K562 (cell line): Measurements from ENCODE around the gene L3MBTL1. TPM values are rescaled to one million over a fixed set of nuclear protein-coding genes. Genes with fewer than 3 reads are reported as not detected.
A peak's percentile ranks its signal among the peaks of the same experiment; 100 is the strongest.

Experiments used
- CBX8 ChIP-seq: fragments of 200-600 bp; sonication (generic); IDR thresholded peaks from 2 replicates; pipeline ENCODE4 v1.6.1; 2012; ENCODE audit warnings: borderline replicate concordance, mixed run types, low read depth, mild to moderate bottlenecking, moderate library complexity, mixed read lengths, low read length, control low read depth, inconsistent platforms; ENCODE audit not compliant: poor library complexity, severe bottlenecking; ENCODE audit errors: extremely low read depth
- EP300 ChIP-seq: IDR thresholded peaks from 2 replicates; pipeline ENCODE4 v1.6.1; 2012; ENCODE audit warnings: low read length, improper control_type of control experiment
- HMGXB4 ChIP-seq: sonication (generic); formaldehyde crosslinking; IDR thresholded peaks from 2 replicates; pipeline ENCODE4 v1.8.1; 2023; ENCODE audit warnings: mild to moderate bottlenecking, missing genetic modification reagents
- MLLT1 ChIP-seq, 2 experiments: fragments of 450-650 bp; IDR thresholded peaks; 2 replicates each; pipeline ENCODE4 v1.6.1; 2016
- NR2C1 ChIP-seq, 2 experiments: fragments of 450-650 bp; IDR thresholded peaks; 2 replicates each; pipeline ENCODE4 v1.6.1; 2017; ENCODE audit warnings: mild to moderate bottlenecking in 2 of 2, antibody characterized with exemption in 1 of 2, inconsistent platforms in 1 of 2, missing compliant biosample characterization in 1 of 2, missing genetic modification characterization in 1 of 2
- SMARCA4 ChIP-seq: fragments of 450-650 bp; IDR thresholded peaks from 2 replicates; pipeline ENCODE4 v1.6.1; 2016
- ZBTB7A ChIP-seq: IDR thresholded peaks from 2 replicates; pipeline ENCODE4 v1.6.1; 2011; ENCODE audit warnings: low read depth, mild to moderate bottlenecking, low read length, moderate library complexity, borderline replicate concordance; ENCODE audit not compliant: control insufficient read depth
- ZNF592 ChIP-seq: fragments of 450-650 bp; IDR thresholded peaks from 2 replicates; pipeline ENCODE4 v1.6.1; 2017; ENCODE audit warnings: antibody characterized with exemption, mild to moderate bottlenecking
- ZNF717 ChIP-seq: fragments of 250-450 bp; sonication (Bioruptor Pico); IDR thresholded peaks from 2 replicates; pipeline ENCODE4 v1.5.0; 2021
- polyA plus RNA-seq, 8 experiments: library from polyadenylated mRNA; depleted of rRNA in 4 of 8; stranded (reverse) in 5 of 8; unstranded in 3 of 8; fragments of >200 nt; fragmentation: Nextera tagmentation in 2 of 8; fragmentation: Illumina TruSeq in 1 of 8; extraction: Ambion mirVana in 2 of 8; extraction: Trizol in 1 of 8; gene quantifications; 2 replicates each; pipeline versions ENCODE4 v1.2.1 to v1.2.3, GENCODE V29; 2011 to 2014; ENCODE audit warnings: inconsistent platforms in 1 of 8, missing spikeins in 1 of 8
- total RNA-seq, 7 experiments: library from RNA; depleted of rRNA in 6 of 7; stranded (reverse); fragments of >200 nt in 6 of 7; fragmentation: Illumina TruSeq in 2 of 7; extraction: Trizol in 2 of 7; gene quantifications; 2 replicates each; pipeline versions ENCODE4 v1.2.1 to v1.2.3, GENCODE V29; 2011 to 2021; ENCODE audit warnings: low replicate concordance in 1 of 7

Gene L3MBTL1
- total and polyA plus RNA-seq, 9 of the 15 experiments (the other 6 are each of a cell fraction or from before 2014, with no cell fraction given), result 0.77 to 10.0 (median 4.4) TPM

GRCh38 chr20:43579861-43580793 is 72.6 kb downstream of the L3MBTL1 start (continued):
- TF ChIP-seq ZNF592 (peak; percentile 50; the same call in 1 of the 2 replicates), ZNF717 (no peak), MLLT1 (IDR thresholded peaks at IDR 0.05) (no peak), EP300 (peak; percentile 60; the same call in 1 of the 2 replicates), NR2C1 (IDR thresholded peaks at IDR 0.05) (peak; percentile 40; the same call in 1 of the 2 replicates), NR2C1 (tag; IDR thresholded peaks at IDR 0.05) (peak; percentile 64), SMARCA4 (peak; percentile 43; the same call in 1 of the 2 replicates), ZBTB7A (peak; percentile 91), CBX8 (no peak), HMGXB4 (no peak)
